ENCODE results near the gene CISD3. TPM values are rescaled to one million over a fixed set of nuclear protein-coding genes. Genes with fewer than 3 reads are reported as not detected.

Gene CISD3
- total RNA-seq (2021), result 6.6 and 8.5 TPM in 2 replicates
- percentile 39 among the genes with signal in this experiment for Bru-seq, nascent RNA
- BruChase-seq, experiment 1, labeled RNA remaining after a 2-hour chase, result percentile 35 among the genes with signal in this experiment
- BruChase-seq, experiment 2, labeled RNA remaining after a 6-hour chase, result percentile 46 among the genes with signal in this experiment
- long read RNA-seq, transcript CISD3-204 (4 exons, 2,074 nt), result major isoform, 15 of 20 reads
- long read RNA-seq, partial matches to known transcripts, result 1 of 20 reads
- long read RNA-seq, other reads (novel, unspliced or antisense), result 0 of 20 reads

- peak; percentile 75 for DNase-seq (ENCODE audit: low spot score)
- no peaks in the 10 kb centered on the region for H3K27me3 ChIP-seq (replicated peaks; ENCODE audit: insufficient read depth, low read depth, low read length, poor library complexity)
- ChIA-PET POLR2A (ENCODE audit: low non-redundant PET) (no interaction called here), CTCF (interaction anchor here (0.5 kb wide), 1 partner anchor 223 kb away, joined by 12 read pairs; no protein-coding TSS in a partner anchor)
- H3K27ac ChIP-seq (ENCODE audit: low read depth, low read length, poor library complexity, severe bottlenecking), result peak within 1 kb of the TSS; percentile 61
- no TSS peak for BruUV-seq (replicated peaks)
- no peaks in the 10 kb centered on the region for H3K36me3 ChIP-seq (ENCODE audit: insufficient read depth, low read length, poor library complexity, severe bottlenecking)
- intact Hi-C loops (cut with micrococcal nuclease; ENCODE audit: unreplicated experiment), result no loop called here
- no peaks in the 10 kb centered on the region for H3K9me3 ChIP-seq (ENCODE audit: low read depth, low read length, poor library complexity, severe bottlenecking)
- H3K4me1 ChIP-seq (ENCODE audit: insufficient read depth, low read length, poor library complexity, severe bottlenecking), result no peaks in the 10 kb centered on the region
- H3K4me3 ChIP-seq (ENCODE audit: low read depth, low read length, poor library complexity, severe bottlenecking), result peak within 1 kb of the TSS; percentile 50
- TF ChIP-seq EZH2 (IDR thresholded peaks at IDR 0.05; ENCODE audit: borderline replicate concordance, low read depth, low read length, poor library complexity, severe bottlenecking) (no peak), CTCF (conservative IDR thresholded peaks at IDR 0.05; ENCODE audit: low read depth, low read length) (peak; percentile 30; the same call in 1 of the 2 replicates)
Observed at GRCh38 chr17:38729886-38730525, at the start of gene CISD3. TSS of gene CISD3 (plus strand) at chr17:38730341. CDS start at chr17:38730359, 18 bp downstream.

- H3K9me3 ChIP-seq (ENCODE audit: low read depth, low read length, poor library complexity, severe bottlenecking), result no peaks in the 10 kb centered on the region
- CTCF ChIA-PET, result no interaction called here
- no peaks in the 10 kb centered on the region for H3K27me3 ChIP-seq (replicated peaks; ENCODE audit: insufficient read depth, low read depth, low read length, poor library complexity)
- TF ChIP-seq EZH2 (IDR thresholded peaks at IDR 0.05; ENCODE audit: borderline replicate concordance, low read depth, low read length, poor library complexity, severe bottlenecking), result no peak
- BruUV-seq (replicated peaks), result no TSS peak
- DNase-seq (ENCODE audit: low spot score), result no peak
- no peak overlapping the region for H3K4me3 ChIP-seq (ENCODE audit: low read depth, low read length, poor library complexity, severe bottlenecking)
- no peaks in the 10 kb centered on the region for H3K4me1 ChIP-seq (ENCODE audit: insufficient read depth, low read length, poor library complexity, severe bottlenecking)
- intact Hi-C loops (cut with micrococcal nuclease; ENCODE audit: unreplicated experiment), result no loop called here
- H3K27ac ChIP-seq (ENCODE audit: low read depth, low read length, poor library complexity, severe bottlenecking), result no peak overlapping the region
- POLR2A ChIA-PET (ENCODE audit: low non-redundant PET), result no interaction called here
- H3K36me3 ChIP-seq (ENCODE audit: insufficient read depth, low read length, poor library complexity, severe bottlenecking), result no peaks in the 10 kb centered on the region
Observed at GRCh38 chr17:38681096-38681495, 49.0 kb upstream of the CISD3 start.

GRCh38 chr17:38685491-38685890, 44.6 kb upstream of the CISD3 start:
- no TSS peak for BruUV-seq (replicated peaks)
- H3K4me1 ChIP-seq (ENCODE audit: insufficient read depth, low read length, poor library complexity, severe bottlenecking), result peaks cover 5% of the 10 kb centered on the region
- H3K9me3 ChIP-seq (ENCODE audit: low read depth, low read length, poor library complexity, severe bottlenecking), result no peaks in the 10 kb centered on the region
- no peak for DNase-seq (ENCODE audit: low spot score)
- POLR2A ChIA-PET (ENCODE audit: low non-redundant PET), result no interaction called here
- intact Hi-C loops (cut with micrococcal nuclease; ENCODE audit: unreplicated experiment), result no loop called here
- TF ChIP-seq EZH2 (IDR thresholded peaks at IDR 0.05; ENCODE audit: borderline replicate concordance, low read depth, low read length, poor library complexity, severe bottlenecking), result no peak
- no peak for TF ChIP-seq CTCF (conservative IDR thresholded peaks at IDR 0.05; ENCODE audit: low read depth, low read length)
- no peaks in the 10 kb centered on the region for H3K27me3 ChIP-seq (replicated peaks; ENCODE audit: insufficient read depth, low read depth, low read length, poor library complexity)
- no peak overlapping the region for H3K4me3 ChIP-seq (ENCODE audit: low read depth, low read length, poor library complexity, severe bottlenecking)
- no peak overlapping the region for H3K27ac ChIP-seq (ENCODE audit: low read depth, low read length, poor library complexity, severe bottlenecking)
- no peaks in the 10 kb centered on the region for H3K36me3 ChIP-seq (ENCODE audit: insufficient read depth, low read length, poor library complexity, severe bottlenecking)
- CTCF ChIA-PET, result no interaction called here

Data from A673 (cell line).